Nasal cavity respiratory epithelium epithelial cell of viscerocranial mucosa (primary cell): Measurements from ENCODE around the gene SNTN. TPM values are rescaled to one million over a fixed set of nuclear protein-coding genes. Genes with fewer than 3 reads are reported as not detected.

Source experiments
- total RNA-seq: library from RNA; depleted of rRNA; stranded (reverse); fragments of >200 nt; gene quantifications from 2 replicates; pipeline ENCODE4 v1.2.3, GENCODE V29; 2014

Gene SNTN
- total RNA-seq, result not detected in 2 replicates

GRCh38 chr3:63652066-63652725 lies at the start of gene SNTN:
TSS of gene SNTN (plus strand) at chr3:63652675. CDS start at chr3:63652688, 13 bp downstream.

Other genes with a start within 250 kb of the SNTN start
- not detected in 2 replicates for gene C3orf49, start 166.6 kb downstream of the SNTN start, total RNA-seq
- gene THOC7, start 211.1 kb downstream of the SNTN start, total RNA-seq, result 42.7 and 52.5 TPM in 2 replicates
- gene ATXN7, start 211.2 kb downstream of the SNTN start, total RNA-seq, result 7.2 and 13.4 TPM in 2 replicates